GM18867 (cell line): Measurements from ENCODE around the gene GPR155.
"Not testable (repeated sequence)": the region's sequence is repeated elsewhere in the genome, so short reads cannot be mapped to it uniquely, and the experiment has no call there.

Experiments used
- ATAC-seq: cut with Tn5 transposase; IDR thresholded peaks from one replicate; pipeline ENCODE4 v1.9.1; 2021; ENCODE audit warnings: mild to moderate bottlenecking, moderate library complexity; ENCODE audit not compliant: unreplicated experiment

GPR155 gene

DNA sequence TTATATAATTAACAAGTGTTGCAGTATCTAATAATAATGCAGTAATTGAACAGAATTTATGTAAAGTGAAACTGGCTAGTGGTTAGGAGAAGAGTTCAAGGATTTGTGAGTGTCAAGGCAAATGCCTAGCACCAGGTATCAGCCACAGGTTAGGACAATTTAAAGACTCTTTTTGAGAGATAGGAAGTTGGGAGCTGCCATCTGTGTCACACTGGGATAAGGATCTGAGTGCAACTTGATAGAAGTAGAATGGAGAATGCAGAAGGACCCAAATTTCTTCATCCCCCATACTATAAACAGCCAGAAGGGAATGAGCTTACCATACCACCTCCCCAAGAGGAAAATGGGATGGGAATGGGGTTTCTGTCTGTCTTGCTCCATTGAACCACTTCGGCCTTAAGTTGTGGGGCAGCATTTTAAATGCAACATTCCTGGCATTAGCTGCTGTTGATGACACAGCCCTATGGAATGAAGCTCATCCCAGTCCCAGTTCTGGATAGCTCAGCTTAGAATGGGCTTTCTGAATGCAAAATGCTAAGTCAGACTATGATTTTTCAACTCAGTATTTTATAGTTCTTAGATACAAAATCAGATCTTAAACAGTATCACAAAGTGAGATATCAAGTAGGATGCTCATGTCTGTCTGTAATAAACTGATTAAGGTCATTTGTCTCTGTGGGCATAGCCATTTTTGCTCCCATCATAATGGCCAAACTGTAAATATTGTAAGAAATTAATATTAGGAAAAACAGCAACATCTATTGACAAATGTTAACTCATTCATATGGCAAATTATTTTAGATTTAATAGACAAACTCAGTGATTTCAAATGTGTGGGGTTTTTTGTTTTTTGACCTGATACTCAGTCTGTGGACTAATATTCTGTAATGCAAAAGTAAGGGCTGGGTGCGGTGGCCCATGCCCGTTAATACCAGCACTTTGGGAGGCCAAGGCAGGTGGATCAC is 44.0 kb downstream of the GPR155 start:
- no peak for ATAC-seq

GRCh38 chr2:174439950-174440349 is 46.9 kb downstream of the GPR155 start:
- ATAC-seq: no peak

- ATAC-seq: no peak
Measured at GRCh38 chr2:174439323-174439722, 47.5 kb downstream of the GPR155 start.

DNA sequence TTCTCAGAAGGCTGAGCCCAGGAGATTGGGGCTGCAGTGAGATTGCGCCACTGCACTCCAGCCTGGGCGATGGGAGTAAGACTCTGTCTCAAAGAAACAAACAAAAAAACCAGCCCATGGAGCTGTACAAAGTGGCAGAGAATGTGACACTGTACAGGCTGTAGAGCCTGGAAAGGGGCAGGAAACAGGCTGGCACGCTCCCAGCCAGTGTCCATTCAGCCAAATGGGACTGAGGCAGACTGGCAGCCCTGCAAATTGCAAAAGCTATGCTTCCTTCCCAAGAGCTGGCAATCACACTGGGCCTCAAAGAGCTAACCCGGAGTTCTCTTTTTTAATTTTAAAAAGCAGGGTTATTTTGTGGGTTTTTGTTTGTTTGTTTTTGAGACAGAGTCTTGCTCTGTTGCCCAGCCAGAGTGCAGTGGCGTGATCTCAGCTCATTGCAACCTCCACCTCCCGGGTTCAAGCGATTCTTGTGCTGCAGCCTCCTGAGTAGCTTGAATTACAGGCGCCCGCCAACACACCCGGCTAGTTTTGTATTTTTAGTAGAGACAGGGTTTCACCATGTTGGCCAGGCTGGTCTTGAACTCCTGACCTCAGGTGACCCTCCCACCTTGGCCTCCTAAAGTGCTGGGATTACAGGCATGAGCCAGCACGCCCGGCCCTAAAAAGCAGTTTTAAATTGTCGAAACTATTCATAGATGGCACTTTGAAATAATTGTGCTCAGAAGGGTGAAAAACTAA is 48.5 kb downstream of the GPR155 start:
- ATAC-seq: no peak

- no peak for ATAC-seq
Measured at GRCh38 chr2:174436351-174436750, 50.5 kb downstream of the GPR155 start.

DNA sequence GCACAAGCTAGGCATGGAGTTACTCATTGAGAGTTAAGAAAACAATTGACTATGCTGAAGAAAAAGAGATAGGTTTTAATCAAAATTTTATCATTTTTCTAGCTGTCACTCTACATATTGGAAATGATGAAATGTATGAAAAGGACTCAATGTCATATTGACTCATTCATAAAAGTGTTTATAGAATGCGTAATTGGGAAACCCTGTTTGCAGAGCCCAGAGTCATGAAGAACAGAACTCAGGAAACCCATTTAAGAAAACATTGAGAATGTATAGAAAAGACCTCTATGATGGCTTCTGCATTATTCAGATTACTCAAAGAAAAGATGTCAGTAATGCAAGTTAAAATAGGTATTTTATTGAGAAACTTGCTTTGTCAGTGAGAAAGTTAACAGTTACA is 54.9 kb downstream of the GPR155 start:
- ATAC-seq: no peak

- no peak for ATAC-seq
Measured at GRCh38 chr2:174430066-174430465, 56.8 kb downstream of the GPR155 start.

DNA sequence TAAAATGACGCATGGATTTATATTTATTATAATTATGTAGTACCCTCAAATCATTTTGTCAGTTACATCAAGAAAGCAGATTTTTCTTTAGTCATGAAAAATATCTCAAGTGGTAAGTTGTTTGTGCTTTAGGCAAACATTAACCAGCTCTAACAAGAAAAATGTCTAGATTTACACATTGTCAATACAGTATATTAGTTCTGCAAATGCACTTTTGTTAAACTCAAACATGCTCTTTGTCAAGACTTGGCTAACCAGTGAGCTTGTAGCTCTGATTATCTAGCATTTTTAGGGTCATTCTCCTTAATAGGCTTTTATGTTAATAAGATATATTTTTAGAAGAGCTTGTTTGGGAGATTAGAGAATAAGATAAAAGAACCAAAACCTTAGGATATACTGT is 58.6 kb downstream of the GPR155 start:
- ATAC-seq: no peak

- no peak for ATAC-seq
Measured at GRCh38 chr2:174412256-174412655, 74.6 kb downstream of the GPR155 start.

DNA sequence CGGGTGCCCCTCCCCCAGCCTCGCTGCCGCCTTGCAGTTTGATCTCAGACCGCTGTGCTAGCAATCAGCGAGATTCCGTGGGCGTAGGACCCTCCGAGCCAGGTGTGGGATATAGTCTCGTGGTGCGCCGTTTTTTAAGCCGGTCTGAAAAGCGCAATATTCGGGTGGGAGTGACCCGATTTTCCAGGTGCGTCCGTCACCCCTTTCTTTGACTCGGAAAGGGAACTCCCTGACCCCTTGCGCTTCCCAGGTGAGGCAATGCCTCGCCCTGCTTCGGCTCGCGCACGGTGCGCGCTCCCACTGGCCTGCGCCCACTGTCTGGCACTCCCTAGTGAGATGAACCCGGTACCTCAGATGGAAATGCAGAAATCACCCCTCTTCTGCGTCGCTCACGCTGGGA is 76.8 kb downstream of the GPR155 start:
- ATAC-seq: not testable (repeated sequence)

DNA sequence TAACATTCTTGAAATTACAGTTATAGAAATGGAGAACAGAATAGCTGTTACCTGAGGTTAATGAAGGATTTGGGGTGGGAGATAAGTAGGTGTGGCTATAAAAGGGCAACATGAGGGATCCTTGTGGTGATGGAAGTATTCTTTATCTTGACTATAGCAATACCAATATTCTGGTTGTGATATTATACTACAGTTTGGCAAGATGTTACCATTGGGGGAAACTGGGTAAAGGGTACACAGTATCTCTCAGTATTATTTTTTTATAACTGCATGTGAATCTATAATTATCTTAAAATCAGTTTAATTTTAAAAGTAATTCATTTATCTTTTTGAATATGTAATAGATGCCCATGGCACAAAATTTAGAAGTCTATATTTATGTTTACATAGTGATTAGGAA is 83.2 kb downstream of the GPR155 start:
- no peak for ATAC-seq

GRCh38 chr2:174400853-174401252 is 86.0 kb downstream of the GPR155 start:
- ATAC-seq: no peak

- no peak for ATAC-seq
Measured at GRCh38 chr2:174399171-174399570, 87.7 kb downstream of the GPR155 start.

DNA sequence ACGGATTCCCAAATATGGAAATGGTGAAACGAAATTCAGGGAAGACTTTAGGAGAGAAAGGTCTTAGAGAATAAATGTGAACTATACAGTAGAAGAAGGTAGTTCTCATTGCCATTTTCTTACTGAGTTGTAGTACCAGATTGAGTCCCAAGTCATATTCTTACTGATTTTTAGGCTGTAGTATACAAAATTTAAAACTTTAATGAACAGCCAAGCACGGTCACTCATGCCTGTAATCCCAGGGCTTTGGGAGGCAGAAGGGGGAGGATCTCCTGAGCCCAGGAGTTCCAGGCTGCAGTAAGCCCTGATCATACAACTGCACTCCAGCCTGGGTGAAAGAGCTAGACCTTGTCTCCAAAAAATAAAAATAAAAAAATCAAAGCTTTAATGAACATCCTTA is 89.1 kb downstream of the GPR155 start:
- ATAC-seq: no peak

DNA sequence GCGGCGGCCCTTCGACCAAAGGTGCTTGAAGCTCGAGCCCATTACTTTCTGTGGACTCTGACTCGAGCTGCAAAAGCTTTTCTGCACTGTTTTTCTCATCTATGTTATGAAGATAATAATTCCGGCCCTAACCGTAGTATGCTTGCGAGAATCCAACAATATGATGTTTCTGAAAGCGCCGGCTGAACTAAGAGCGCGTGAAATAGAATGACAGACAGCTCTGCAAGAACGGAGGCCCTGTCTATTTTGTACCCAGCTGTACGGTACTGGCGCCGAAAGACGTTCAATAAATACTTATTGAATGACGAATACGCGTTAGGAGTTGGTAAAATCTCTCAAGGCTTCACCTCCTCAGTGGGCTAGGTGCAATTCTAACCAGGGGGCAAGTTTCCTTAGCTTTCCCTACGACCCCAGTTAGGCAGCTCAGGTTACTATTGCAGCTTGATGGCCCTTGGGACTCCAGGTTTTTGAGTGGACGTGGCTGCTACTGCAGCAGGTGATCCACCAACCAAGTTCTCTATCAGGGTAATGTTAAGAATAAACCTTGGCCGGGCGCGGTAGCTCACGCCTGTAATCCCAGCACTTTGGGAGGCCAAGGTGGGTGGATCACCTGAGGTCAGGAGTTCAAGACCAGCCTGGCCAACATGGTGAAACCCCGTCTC is 90.7 kb downstream of the GPR155 start:
- ATAC-seq: peak; percentile 20

GRCh38 chr2:174395284-174395968 is 91.4 kb downstream of the GPR155 start, which contains the start of gene SCRN3:
SCRN3 (plus strand) TSS chr2:174395730; CDS start chr2:174398284, 2,554 bp downstream.
- peak; percentile 96 for ATAC-seq

GRCh38 chr2:174392706-174393105 is 94.1 kb downstream of the GPR155 start:
- ATAC-seq: no peak

GRCh38 chr2:174390303-174390702 is 96.5 kb downstream of the GPR155 start:
- ATAC-seq: not testable (repeated sequence)

DNA sequence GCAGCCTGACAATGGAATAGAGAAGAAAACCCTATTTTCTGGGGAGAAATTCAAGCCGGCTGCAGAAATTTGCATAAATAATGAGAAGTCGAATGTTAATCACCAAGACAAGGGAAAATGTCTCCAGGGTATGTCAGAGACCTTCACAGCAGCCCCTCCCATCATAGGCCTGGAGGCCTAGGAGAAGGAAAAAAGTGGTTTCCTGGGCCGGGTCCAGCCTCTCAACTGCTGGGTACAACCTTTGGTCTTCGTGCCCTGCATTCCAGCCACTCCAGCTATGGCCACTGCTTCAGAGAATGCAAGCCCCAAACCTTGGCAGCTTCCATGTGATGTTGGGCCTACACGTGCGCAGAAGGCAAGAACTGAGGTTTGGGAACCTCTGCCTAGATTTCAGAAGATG is 97.3 kb downstream of the GPR155 start:
- ATAC-seq: no peak

- not testable (repeated sequence) for ATAC-seq
Measured at GRCh38 chr2:174388706-174389105, 98.1 kb downstream of the GPR155 start.

DNA sequence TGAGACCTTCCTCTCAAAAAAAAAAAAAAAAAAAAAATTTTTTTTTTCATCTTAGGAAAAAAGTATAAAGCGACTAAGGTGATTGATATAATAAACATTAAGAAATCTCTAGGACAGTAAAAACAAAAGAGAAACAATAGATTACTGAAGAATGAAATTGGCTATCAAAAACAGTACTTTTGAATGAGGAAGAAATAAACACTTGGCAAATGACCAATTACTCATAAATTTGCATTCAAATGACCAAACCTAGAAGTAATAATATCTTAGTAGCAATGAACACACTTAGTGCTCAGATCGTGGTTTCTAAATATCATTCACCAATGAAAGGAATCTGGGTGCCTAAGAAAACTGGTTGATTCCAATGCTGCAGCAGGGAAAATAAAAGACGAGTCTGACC is 101.6 kb downstream of the GPR155 start:
- no peak for ATAC-seq
